ENCODE measurements around the gene ADORA1.

ADORA1 gene

GRCh38 chr1:203124011-203124410 is 3.5 kb upstream of the ADORA1 start:
- no peak for DNase-seq

GRCh38 chr1:203124546-203125317 is 2.8 kb upstream of the ADORA1 start:
- DNase-seq, result no peak

- no peak for DNase-seq
Measured at GRCh38 chr1:203126151-203126865, 1.2 kb upstream of the ADORA1 start.

- DNase-seq, result no peak
Measured at GRCh38 chr1:203126866-203127665, 460 bp upstream of the ADORA1 start.

- DNase-seq, result no peak
Measured at GRCh38 chr1:203128431-203128715, 847 bp downstream of the ADORA1 start.

- no peak for DNase-seq
Measured at GRCh38 chr1:203128716-203129500, 1.4 kb downstream of the ADORA1 start.

GRCh38 chr1:203129501-203130231 is 2.1 kb downstream of the ADORA1 start:
- DNase-seq, result no peak

- DNase-seq, result no peak
Measured at GRCh38 chr1:203130358-203130985, 2.9 kb downstream of the ADORA1 start.

- no peak for DNase-seq
Measured at GRCh38 chr1:203131548-203132200, 4.1 kb downstream of the ADORA1 start.

GRCh38 chr1:203133970-203134725 is 6.6 kb downstream of the ADORA1 start:
- DNase-seq, result no peak

- DNase-seq, result no peak
Measured at GRCh38 chr1:203135636-203136305, 8.2 kb downstream of the ADORA1 start.

- no peak for DNase-seq
Measured at GRCh38 chr1:203136409-203137042, 9.0 kb downstream of the ADORA1 start.

- no peak for DNase-seq
Measured at GRCh38 chr1:203137324-203137723, 9.8 kb downstream of the ADORA1 start.

GRCh38 chr1:203138066-203138465 is 10.5 kb downstream of the ADORA1 start:
- DNase-seq, result no peak

GRCh38 chr1:203139976-203140475 is 12.5 kb downstream of the ADORA1 start:
- DNase-seq, result no peak

GRCh38 chr1:203140743-203141520 is 13.4 kb downstream of the ADORA1 start:
- no peak for DNase-seq

GRCh38 chr1:203142124-203142523 is 14.6 kb downstream of the ADORA1 start:
- DNase-seq, result no peak

GRCh38 chr1:203142684-203143408 is 15.3 kb downstream of the ADORA1 start:
- no peak for DNase-seq

Data from activated CD4-positive, alpha-beta T cell treated with anti-CD3 and anti-CD28 coated beads for 1 hour (primary cell).